Gastrocnemius medialis (tissue), 4 donors: ENCODE measurements around the gene MSMO1.
"Not testable (repeated sequence)": the region's sequence is repeated elsewhere in the genome, so short reads cannot be mapped to it uniquely, and the experiment has no call there.

Source experiments
- CTCF ChIP-seq, 5 experiments: fragments of 450-650 bp in 3 of 5; fragments of 200-600 bp in 2 of 5; sonication (generic) in 2 of 5; IDR thresholded peaks in 4 of 5; conservative IDR thresholded peaks in 1 of 5; 1 replicate in 4 of 5; 2 replicates in 1 of 5; pipeline ENCODE4 v1.5.1; 2016 to 2019; ENCODE audit warnings: antibody characterized with exemption in 5 of 5, mild to moderate bottlenecking in 3 of 5, moderate library complexity in 3 of 5
- POLR2A ChIP-seq, 2 donors: fragments of 450-650 bp; IDR thresholded peaks; one replicate each; pipeline ENCODE4 v1.6.1; 2017; ENCODE audit warnings: antibody characterized with exemption in 2 of 2, mild to moderate bottlenecking in 2 of 2, moderate library complexity in 2 of 2

DNA sequence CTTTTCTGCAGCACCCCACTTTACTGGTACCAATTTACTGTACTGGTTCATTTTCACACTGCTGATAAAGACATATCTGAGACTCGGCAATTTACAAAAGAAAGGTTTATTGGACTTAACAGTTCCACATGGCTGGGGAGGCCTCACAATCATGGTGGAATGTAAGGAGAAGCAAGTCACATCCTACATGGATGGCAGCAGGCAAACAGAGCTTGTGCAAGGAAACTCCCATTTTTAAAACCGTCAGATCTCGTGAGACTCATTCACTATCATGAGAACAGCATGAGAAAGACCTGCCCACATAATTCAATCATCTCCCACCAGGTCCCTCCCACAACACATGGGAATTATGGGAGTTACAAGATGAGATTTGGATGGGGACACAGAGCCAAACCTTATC, 42.8 kb upstream of the MSMO1 start:
- TF ChIP-seq CTCF (IDR thresholded peaks at IDR 0.05 in 4 of 5, conservative IDR thresholded peaks at IDR 0.05 in 1 of 5); POLR2A (IDR thresholded peaks at IDR 0.05): not testable (repeated sequence)
